ENCODE measurements around the gene OSGEP.

The OSGEP gene

GRCh38 chr14:20428802-20429201 lies 25.8 kb downstream of the OSGEP start:
- no peak for DNase-seq

- DNase-seq: no peak
These were observed 26.6 kb downstream of the OSGEP start for GRCh38 chr14:20428010-20428365.

- DNase-seq: no peak
These were observed 27.2 kb downstream of the OSGEP start for GRCh38 chr14:20427231-20428009.

- DNase-seq: no peak
These were observed 29.8 kb downstream of the OSGEP start for GRCh38 chr14:20424851-20425250.

- no peak for DNase-seq
These were observed 31.7 kb downstream of the OSGEP start for GRCh38 chr14:20422886-20423285.

GRCh38 chr14:20421267-20421666 lies 33.3 kb downstream of the OSGEP start:
- DNase-seq: no peak

- DNase-seq: no peak
These were observed 35.2 kb downstream of the OSGEP start for GRCh38 chr14:20419419-20419818.

- no peak for DNase-seq
These were observed 36.1 kb downstream of the OSGEP start for GRCh38 chr14:20418501-20418909.

GRCh38 chr14:20417250-20418186 lies 37.1 kb downstream of the OSGEP start:
- no peak for DNase-seq

- no peak for DNase-seq
These were observed 38.4 kb downstream of the OSGEP start for GRCh38 chr14:20416223-20416622.

GRCh38 chr14:20415782-20416206 lies 38.8 kb downstream of the OSGEP start:
- no peak for DNase-seq

- DNase-seq: no peak
These were observed 40.9 kb downstream of the OSGEP start for GRCh38 chr14:20413744-20414082.

GRCh38 chr14:20412876-20413743 lies 41.5 kb downstream of the OSGEP start, which contains the start of gene TEP1:
TSS of gene TEP1 (minus strand) at chr14:20413501. CDS start at chr14:20408439, 5,062 bp downstream.
- DNase-seq: no peak

GRCh38 chr14:20412411-20412810 lies 42.2 kb downstream of the OSGEP start:
- DNase-seq: no peak

GRCh38 chr14:20409226-20409625 lies 45.4 kb downstream of the OSGEP start:
- DNase-seq: no peak

- no peak for DNase-seq
These were observed 51.1 kb downstream of the OSGEP start for GRCh38 chr14:20403521-20403920.

- no peak for DNase-seq
These were observed 53.5 kb downstream of the OSGEP start for GRCh38 chr14:20400965-20401593.

- no peak for DNase-seq
These were observed 54.0 kb downstream of the OSGEP start for GRCh38 chr14:20400589-20400964.

- DNase-seq: no peak
These were observed 57.1 kb downstream of the OSGEP start for GRCh38 chr14:20397511-20397910.
